K562 (cell line): ENCODE measurements around the gene SLC30A10. TPM values are rescaled to one million over a fixed set of nuclear protein-coding genes. Genes with fewer than 3 reads are reported as not detected.
A peak's percentile ranks its signal among the peaks of the same experiment; 100 is the strongest.

Experiments
- ATAC-seq: fragments of 200-7000 bp; cut with Tn5 transposase; 3 replicates; pipeline ENCODE4 v1.9.1; 2020; ENCODE audit warnings: moderate library complexity
- BruUV-seq: library from RNA; stranded (reverse); fragments of 400-500 nt; replicated peaks from 2 replicates; lab custom pipeline; 2021; lab: Mats Ljungman, UMichigan
- CTCF ChIA-PET: fragments of 300-600 bp; formaldehyde crosslinking; extraction: SDS; loops from one replicate; lab custom pipeline; 2021; ENCODE audit warnings: low intra/inter-chr PET ratio; lab: Yijun Ruan, JAX
- POLR2A ChIA-PET: fragments of 300-600, 350-650 bp; sonication (Branson Sonifier 250); formaldehyde crosslinking; extraction: SDS; loops from one replicate; lab custom pipeline; 2021; ENCODE audit warnings: antibody characterized with exemption, inconsistent platforms; lab: Yijun Ruan, JAX
- DNase-seq, 4 experiments: peaks; one replicate each; pipeline versions ENCODE4 v3.0.0 to v3.0.0-alpha.2; 2011 to 2018; ENCODE audit warnings: low spot score in 3 of 4, mixed read lengths in 3 of 4; ENCODE audit errors: extremely low read depth in 1 of 4
- FAIRE-seq: peaks from 2 replicates; lab custom pipeline; 2011; peaks lifted over from hg19 to GRCh38; lab: Jason Lieb, UNC
- H2AFZ ChIP-seq: 2 replicates; pipeline ENCODE4 v1.6.0; 2011; ENCODE audit warnings: low read depth, low read length, control low read depth, inconsistent platforms
- H3K27ac ChIP-seq: fragments of 200-600 bp; 3 replicates; pipeline ENCODE4 v1.8.0; 2011; ENCODE audit warnings: low read depth, mild to moderate bottlenecking, control low read depth, inconsistent platforms, low read length, moderate library complexity, mixed read lengths; ENCODE audit errors: extremely low read depth
- H3K27me3 ChIP-seq, 2 experiments: fragments of 300-600 bp in 1 of 2; 2 replicates in 1 of 2; 3 replicates in 1 of 2; pipeline versions ENCODE4 v1.6.0 to v1.8.0; 2011; ENCODE audit warnings: inconsistent platforms in 2 of 2, low read length in 2 of 2, mild to moderate bottlenecking in 1 of 2, mixed read lengths in 1 of 2, moderate library complexity in 1 of 2; ENCODE audit not compliant: control insufficient read depth in 2 of 2, insufficient read depth in 2 of 2
- H3K36me3 ChIP-seq: fragments of 300-600 bp; 3 replicates; pipeline ENCODE4 v1.8.0; 2011; ENCODE audit warnings: mild to moderate bottlenecking, low read length, inconsistent platforms; ENCODE audit not compliant: control insufficient read depth, insufficient read depth
- H3K4me1 ChIP-seq, 2 experiments: fragments of 200-600 bp in 1 of 2; replicated peaks in 1 of 2; 2 replicates in 1 of 2; 3 replicates in 1 of 2; pipeline versions ENCODE4 v1.5.1 to v1.8.0; 2011; ENCODE audit warnings: inconsistent platforms in 2 of 2, low read length in 2 of 2, mild to moderate bottlenecking in 1 of 2, mixed read lengths in 1 of 2, moderate library complexity in 1 of 2; ENCODE audit not compliant: control insufficient read depth in 2 of 2, insufficient read depth in 2 of 2
- H3K4me2 ChIP-seq: 2 replicates; pipeline ENCODE4 v1.6.1; 2011; ENCODE audit warnings: low read length, control low read depth, inconsistent platforms, mixed read lengths; ENCODE audit not compliant: insufficient read depth
- H3K4me3 ChIP-seq: fragments of 200-600 bp; sonication (generic), shearing (Covaris generic); 2 replicates; pipeline ENCODE4 v1.5.1; 2016; ENCODE audit warnings: control low read depth, inconsistent platforms
- H3K79me2 ChIP-seq: fragments of 200-600 bp; 3 replicates; pipeline ENCODE4 v1.8.0; 2011; ENCODE audit warnings: low read length, inconsistent platforms; ENCODE audit not compliant: control insufficient read depth, insufficient read depth
- H3K9ac ChIP-seq, 2 experiments: 2 replicates each; pipeline versions ENCODE4 v1.6.0 to v1.6.1; 2011; ENCODE audit warnings: low read depth in 2 of 2, low read length in 2 of 2, control low read depth in 1 of 2, inconsistent platforms in 1 of 2, mild to moderate bottlenecking in 1 of 2, mixed read lengths in 1 of 2; ENCODE audit not compliant: insufficient read depth in 1 of 2
- H3K9me1 ChIP-seq: one replicate; pipeline ENCODE4 v1.6.0; 2011; ENCODE audit warnings: inconsistent platforms, mild to moderate bottlenecking, low read length, moderate library complexity; ENCODE audit not compliant: control insufficient read depth, insufficient read depth
- H3K9me3 ChIP-seq: replicated peaks from 2 replicates; pipeline ENCODE4 v1.5.1; 2011; ENCODE audit warnings: low read depth, low read length, inconsistent platforms; ENCODE audit not compliant: control insufficient read depth, insufficient read depth
- H4K20me1 ChIP-seq: replicated peaks from 2 replicates; pipeline ENCODE4 v1.6.1; 2011; ENCODE audit warnings: low read length, inconsistent platforms, mixed read lengths; ENCODE audit not compliant: control insufficient read depth, insufficient read depth
- C11orf30 ChIP-seq: fragments of 450-650 bp; IDR thresholded peaks from 2 replicates; pipeline ENCODE4 v1.6.1; 2016; ENCODE audit warnings: low read depth, mild to moderate bottlenecking
- CAMTA2 ChIP-seq: fragments of 250-450 bp; sonication (Bioruptor Pico); conservative IDR thresholded peaks from 2 replicates; pipeline ENCODE4 v1.5.1; 2022
- CBX3 ChIP-seq, 2 experiments: IDR thresholded peaks; 1 replicate in 1 of 2; 2 replicates in 1 of 2; pipeline ENCODE4 v1.6.1; 2012; ENCODE audit warnings: inconsistent platforms in 2 of 2, low read length in 2 of 2, borderline replicate concordance in 1 of 2, control low read depth in 1 of 2
- EP300 ChIP-seq: IDR thresholded peaks from 2 replicates; pipeline ENCODE4 v1.6.1; 2012; ENCODE audit warnings: low read length, improper control_type of control experiment
- ETV1 ChIP-seq: fragments of 450-650 bp; conservative IDR thresholded peaks from 2 replicates; pipeline ENCODE4 v1.6.1; 2016; ENCODE audit warnings: missing genetic modification characterization, control low read depth, low read depth, missing compliant biosample characterization
- GABPA ChIP-seq: fragments of 200-800 bp; sonication (Bioruptor generic); conservative IDR thresholded peaks from 2 replicates; pipeline ENCODE4 v1.6.1; 2016; ENCODE audit warnings: low read depth, missing genetic modification characterization, missing compliant biosample characterization
- IFI16 ChIP-seq: fragments of 250-450 bp; sonication (Bioruptor Pico); IDR thresholded peaks from 2 replicates; pipeline ENCODE4 v2.1.2; 2022; ENCODE audit warnings: mild to moderate bottlenecking, inconsistent platforms
- JUND ChIP-seq, 2 experiments: IDR thresholded peaks; 2 replicates in 1 of 2; 3 replicates in 1 of 2; pipeline ENCODE4 v1.6.1; 2011; ENCODE audit warnings: borderline replicate concordance in 2 of 2, low read depth in 2 of 2, low read length in 2 of 2, improper control_type of control experiment in 1 of 2, missing biosample characterization in 1 of 2, missing genetic modification characterization in 1 of 2, missing genetic modification reagents in 1 of 2
- L3MBTL2 ChIP-seq: fragments of 450-650 bp; IDR thresholded peaks from 2 replicates; pipeline ENCODE4 v1.6.1; 2016; ENCODE audit warnings: mild to moderate bottlenecking, moderate library complexity
- MAFG ChIP-seq: fragments of 450-650 bp; conservative IDR thresholded peaks from 2 replicates; pipeline ENCODE4 v1.6.1; 2016; ENCODE audit warnings: missing genetic modification characterization, missing compliant biosample characterization
- NR2C1 ChIP-seq, 2 experiments: fragments of 450-650 bp; IDR thresholded peaks; 2 replicates each; pipeline ENCODE4 v1.6.1; 2017; ENCODE audit warnings: mild to moderate bottlenecking in 2 of 2, antibody characterized with exemption in 1 of 2, inconsistent platforms in 1 of 2, missing compliant biosample characterization in 1 of 2, missing genetic modification characterization in 1 of 2
- PML ChIP-seq: IDR thresholded peaks from 2 replicates; pipeline ENCODE4 v1.6.1; 2012; ENCODE audit warnings: low read length, inconsistent platforms
- POLR2A ChIP-seq: fragments of 450-650 bp; conservative IDR thresholded peaks from 2 replicates; pipeline ENCODE4 v1.6.1; 2016
- POLR2AphosphoS5 ChIP-seq: IDR thresholded peaks from 2 replicates; pipeline ENCODE4 v1.6.1; 2011; ENCODE audit warnings: mild to moderate bottlenecking, low read depth, low read length, moderate library complexity; ENCODE audit not compliant: control insufficient read depth, insufficient read depth
- RFX1 ChIP-seq: fragments of 450-650 bp; IDR thresholded peaks from 2 replicates; pipeline ENCODE4 v1.6.1; 2016; ENCODE audit warnings: mild to moderate bottlenecking, moderate library complexity
- SRSF7 ChIP-seq: fragments of 200-400 bp; formaldehyde crosslinking; optimal IDR thresholded peaks from 2 replicates; pipeline ENCODE3; 2017; ENCODE audit warnings: mild to moderate bottlenecking, low read depth, low read length
- TBP ChIP-seq: optimal IDR thresholded peaks from 2 replicates; pipeline ENCODE3; 2011; ENCODE audit warnings: low read depth, low read length, improper control_type of control experiment
- WGBS: fragments of 100-300 bp; shearing (Covaris generic); methylation state at CpG from one replicate; pipeline ENCODE4 v1.1.6; 2016; ENCODE audit warnings: low coverage, mixed read lengths; ENCODE audit not compliant: insufficient coverage; ENCODE audit errors: missing lambda C conversion rate; 5-methylcytosine and 5-hydroxymethylcytosine counted together
- in situ Hi-C: fragments of 300-500 bp; cut with MboI; formaldehyde crosslinking; loops from 4 replicates; pipeline ENCODE4 v1.15.0; 2018; ENCODE audit warnings: inconsistent platforms, mixed read lengths
- intact Hi-C: fragments of 100-400 bp; cut with micrococcal nuclease; formaldehyde crosslinking; loops from 2 replicates; pipeline ENCODE4 v1.14.2; 2022
- polyA plus RNA-seq, 8 experiments: library from polyadenylated mRNA; depleted of rRNA in 4 of 8; stranded (reverse) in 5 of 8; unstranded in 3 of 8; fragments of >200 nt; fragmentation: Nextera tagmentation in 2 of 8; fragmentation: Illumina TruSeq in 1 of 8; extraction: Ambion mirVana in 2 of 8; extraction: Trizol in 1 of 8; gene quantifications; 2 replicates each; pipeline versions ENCODE4 v1.2.1 to v1.2.3, GENCODE V29; 2011 to 2014; ENCODE audit warnings: inconsistent platforms in 1 of 8, missing spikeins in 1 of 8
- total RNA-seq, 7 experiments: library from RNA; depleted of rRNA in 6 of 7; stranded (reverse); fragments of >200 nt in 6 of 7; fragmentation: Illumina TruSeq in 2 of 7; extraction: Trizol in 2 of 7; gene quantifications; 2 replicates each; pipeline versions ENCODE4 v1.2.1 to v1.2.3, GENCODE V29; 2011 to 2021; ENCODE audit warnings: low replicate concordance in 1 of 7
- TF ChIP-seq, protein P1 (sequence below): fragments of 250-450 bp; sonication (Bioruptor Pico); IDR thresholded peaks from 2 replicates; pipeline ENCODE4 v1.4.0; 2020; ENCODE audit warnings: mild to moderate bottlenecking, moderate library complexity
- TF ChIP-seq, protein P2 (sequence below): sonication (generic); formaldehyde crosslinking; IDR thresholded peaks from 2 replicates; pipeline ENCODE4 v1.8.1; 2023; ENCODE audit warnings: mild to moderate bottlenecking, missing genetic modification reagents, moderate library complexity

The SLC30A10 gene
- total and polyA plus RNA-seq, 9 of the 15 experiments (the other 6 are each of a cell fraction or from before 2014, with no cell fraction given), result 2.6 to 11.3 (median 7.1) TPM

DNA sequence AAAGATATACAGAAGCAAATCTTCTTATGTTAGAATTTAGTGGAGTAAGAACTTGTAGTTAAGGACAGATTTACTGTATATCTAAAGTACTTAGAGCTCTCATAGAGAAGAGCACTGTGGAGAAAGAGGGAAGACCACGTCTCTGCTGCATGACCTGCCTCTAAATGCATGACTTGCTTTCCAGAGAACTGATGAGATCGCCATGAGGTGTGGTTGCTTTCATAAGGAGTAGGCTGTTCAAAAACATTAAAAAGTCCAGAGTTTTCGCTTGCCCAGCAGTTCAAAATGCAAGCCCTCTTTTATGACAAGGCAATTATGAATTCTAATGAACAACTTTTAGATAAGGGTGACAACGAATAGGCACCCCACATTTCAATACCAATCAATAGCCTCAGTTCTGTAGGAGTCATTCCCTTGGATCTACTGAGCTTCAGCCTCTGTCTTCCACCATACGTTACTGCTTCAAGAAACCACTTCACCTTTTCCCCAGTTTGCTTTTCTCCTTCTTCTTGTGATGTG, 24.9 kb downstream of the SLC30A10 start:
- FAIRE-seq (peak; percentile 29), DNase-seq (peak in 2 of 4 experiments; percentile 43 to 61), ATAC-seq (peak; percentile 10; the same call in 2 of the 3 replicates)
- no peaks in the 10 kb centered on the region for H3K27me3 ChIP-seq
- no peaks in the 10 kb centered on the region for H3K36me3 ChIP-seq
- intact Hi-C loops, result no loop called here
- peaks cover 45 to 79% of the 10 kb centered on the region in 2 experiments for H3K4me1 ChIP-seq
- H3K9me1 ChIP-seq, result no peaks in the 10 kb centered on the region
- ChIA-PET CTCF (interaction anchor here (0.6 kb wide), 1 partner anchor 334 kb away, joined by 3 read pairs; no protein-coding TSS in a partner anchor), POLR2A (interaction anchor here (0.5 to 1.4 kb wide), 2 partner anchors 23 to 381 kb away, joined by 3 to 4 read pairs; no protein-coding TSS in a partner anchor)
- peak overlapping the region; percentile 24 for H3K27ac ChIP-seq
- no peak overlapping the region for H3K4me3 ChIP-seq
- no peaks in the 10 kb centered on the region for H3K79me2 ChIP-seq
- H3K9ac ChIP-seq, result peak overlapping the region in 1 of 2 experiments; percentile 32; a peak in 1 of 4 replicates
- WGBS, result 36% methylated on average over 5 of the region's 5 CpGs
- in situ Hi-C loops, result no loop called here
- no peak overlapping the region for H3K4me2 ChIP-seq
- no peaks in the 10 kb centered on the region for H3K9me3 ChIP-seq
- no TSS peak for BruUV-seq
- no peaks in the 10 kb centered on the region for H4K20me1 ChIP-seq
- peak overlapping the region; percentile 88 for H2AFZ ChIP-seq
- no peak for TF ChIP-seq RFX1
- 0 out of 2 replicates have a peak, but pooled peaks have one; percentile 21 for TF ChIP-seq POLR2AphosphoS5
- TF ChIP-seq CBX3 (IDR thresholded peaks at IDR 0.05; ENCODE audit: borderline replicate concordance in 1 of 2, low read length in 2 of 2), result peak in 1 of 2 experiments; percentile 18; a peak in 1 of 3 replicates
- TF ChIP-seq C11orf30, result peak; percentile 39; the same call in 1 of the 2 replicates
- peak; percentile 50; the same call in 1 of the 2 replicates for TF ChIP-seq POLR2A
- 0 out of 2 replicates have a peak, but pooled peaks have one; percentile 2 for TF ChIP-seq JUND (IDR thresholded peaks at IDR 0.05; ENCODE audit: borderline replicate concordance, low read depth, low read length)
- no peak; the same call in 2 of the 3 replicates for TF ChIP-seq JUND (tag; IDR thresholded peaks at IDR 0.05; ENCODE audit: borderline replicate concordance, low read depth, low read length)
- TF ChIP-seq ETV1 (tag), result no peak
- TF ChIP-seq, protein P1, sequence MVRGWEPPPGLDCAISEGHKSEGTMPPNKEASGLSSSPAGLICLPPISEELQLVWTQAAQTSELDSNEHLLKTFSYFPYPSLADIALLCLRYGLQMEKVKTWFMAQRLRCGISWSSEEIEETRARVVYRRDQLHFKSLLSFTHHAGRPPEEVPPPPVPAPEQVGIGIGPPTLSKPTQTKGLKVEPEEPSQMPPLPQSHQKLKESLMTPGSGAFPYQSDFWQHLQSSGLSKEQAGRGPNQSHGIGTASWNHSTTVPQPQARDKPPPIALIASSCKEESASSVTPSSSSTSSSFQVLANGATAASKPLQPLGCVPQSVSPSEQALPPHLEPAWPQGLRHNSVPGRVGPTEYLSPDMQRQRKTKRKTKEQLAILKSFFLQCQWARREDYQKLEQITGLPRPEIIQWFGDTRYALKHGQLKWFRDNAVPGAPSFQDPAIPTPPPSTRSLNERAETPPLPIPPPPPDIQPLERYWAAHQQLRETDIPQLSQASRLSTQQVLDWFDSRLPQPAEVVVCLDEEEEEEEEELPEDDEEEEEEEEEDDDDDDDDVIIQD (CRISPR knock-in tag), result no peak
- TF ChIP-seq SRSF7, result no peak
- TF ChIP-seq IFI16 (CRISPR knock-in tag), result peak; percentile 60; the same call in 1 of the 2 replicates
- peak; percentile 64; the same call in 1 of the 2 replicates for TF ChIP-seq L3MBTL2
- no peak for TF ChIP-seq NR2C1 (IDR thresholded peaks at IDR 0.05)
- TF ChIP-seq NR2C1 (tag; IDR thresholded peaks at IDR 0.05), result 0 out of 2 replicates have a peak, but pooled peaks have one; percentile 17
- TF ChIP-seq TBP, result peak; percentile 29
- peak; percentile 41; the same call in 1 of the 2 replicates for TF ChIP-seq MAFG
- no peak for TF ChIP-seq GABPA (tag)
- TF ChIP-seq, protein P2, sequence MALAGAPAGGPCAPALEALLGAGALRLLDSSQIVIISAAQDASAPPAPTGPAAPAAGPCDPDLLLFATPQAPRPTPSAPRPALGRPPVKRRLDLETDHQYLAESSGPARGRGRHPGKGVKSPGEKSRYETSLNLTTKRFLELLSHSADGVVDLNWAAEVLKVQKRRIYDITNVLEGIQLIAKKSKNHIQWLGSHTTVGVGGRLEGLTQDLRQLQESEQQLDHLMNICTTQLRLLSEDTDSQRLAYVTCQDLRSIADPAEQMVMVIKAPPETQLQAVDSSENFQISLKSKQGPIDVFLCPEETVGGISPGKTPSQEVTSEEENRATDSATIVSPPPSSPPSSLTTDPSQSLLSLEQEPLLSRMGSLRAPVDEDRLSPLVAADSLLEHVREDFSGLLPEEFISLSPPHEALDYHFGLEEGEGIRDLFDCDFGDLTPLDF (CRISPR knock-in tag), result 0 out of 2 replicates have a peak, but pooled peaks have one; percentile 1
- 0 out of 2 replicates have a peak, but pooled peaks have one; percentile 15 for TF ChIP-seq CAMTA2 (CRISPR knock-in tag)
- no peak for TF ChIP-seq EP300
- peak; percentile 47; the same call in 1 of the 2 replicates for TF ChIP-seq PML
